GM10266 (cell line): ENCODE results near the gene DECR2.
A peak's percentile ranks its signal among the peaks of the same experiment; 100 is the strongest.

Experiments
- DNase-seq: peaks from one replicate; pipeline ENCODE4 v3.0.0; 2012; ENCODE audit errors: extremely low spot score
- CTCF ChIP-seq: IDR thresholded peaks from 2 replicates; pipeline ENCODE4 v1.5.1; 2012; ENCODE audit warnings: mild to moderate bottlenecking, low read depth; ENCODE audit not compliant: control insufficient read depth, insufficient read depth; ENCODE audit errors: missing control alignments

DECR2 gene

GRCh38 chr16:444027-444426, 42.3 kb downstream of the DECR2 start:
- peak; percentile 3 for DNase-seq
- TF ChIP-seq CTCF, result no peak

- DNase-seq, result no peak
- no peak for TF ChIP-seq CTCF
These were observed 43.9 kb downstream of the DECR2 start for GRCh38 chr16:445566-445965.

- DNase-seq, result no peak
These were observed 48.7 kb downstream of the DECR2 start for GRCh38 chr16:450385-450784.

GRCh38 chr16:450785-451512, 49.3 kb downstream of the DECR2 start:
- DNase-seq, result no peak
- no peak for TF ChIP-seq CTCF

More at GRCh38 chr16:450385-450784, 48.7 kb downstream of the DECR2 start:
- no peak for TF ChIP-seq CTCF

- DNase-seq, result no peak
- no peak for TF ChIP-seq CTCF
These were observed 52.8 kb downstream of the DECR2 start for GRCh38 chr16:454397-454940.

GRCh38 chr16:455453-455852, 53.8 kb downstream of the DECR2 start:
- DNase-seq, result no peak
- no peak for TF ChIP-seq CTCF

- no peak for TF ChIP-seq CTCF
- DNase-seq, result no peak
These were observed 55.3 kb downstream of the DECR2 start for GRCh38 chr16:456891-457483.
